HG03565 (cell line): ENCODE data around the gene NUDT15.
A peak's percentile ranks its signal among the peaks of the same experiment; 100 is the strongest.
"Not testable (repeated sequence)": the region's sequence is repeated elsewhere in the genome, so short reads cannot be mapped to it uniquely, and the experiment has no call there.

ENCODE experiments used
- ATAC-seq: cut with Tn5 transposase; IDR thresholded peaks from one replicate; pipeline ENCODE4 v1.9.1; 2021; ENCODE audit warnings: mild to moderate bottlenecking, moderate library complexity; ENCODE audit not compliant: unreplicated experiment

Gene NUDT15

GRCh38 chr13:48037346-48038173 lies at the start of gene NUDT15:
Gene NUDT15, plus strand, starts transcription at chr13:48037726. Its CDS starts 21 bp downstream, at chr13:48037747.
- ATAC-seq, result peak; percentile 87

DNA sequence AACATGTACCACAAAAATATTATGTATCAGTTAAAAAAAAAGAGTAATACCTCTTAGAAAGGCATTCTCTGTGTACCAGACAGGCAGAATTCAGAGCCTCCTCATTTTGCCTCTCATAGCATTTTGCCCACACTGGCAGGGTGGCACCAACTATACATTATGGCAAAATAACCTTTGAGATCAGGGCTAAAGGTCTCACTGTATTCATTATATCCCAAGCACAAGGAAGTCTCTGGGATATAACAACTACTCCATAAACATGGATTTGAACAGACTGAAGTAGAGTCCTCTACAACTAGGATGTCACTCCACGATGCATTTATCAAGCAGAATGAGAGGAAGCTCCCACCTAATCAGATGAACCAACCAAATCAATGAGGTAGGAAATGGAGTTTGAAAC lies 47.1 kb upstream of the NUDT15 start:
- no peak for ATAC-seq

- ATAC-seq, result no peak
Measured at GRCh38 chr13:47990920-47991466, 46.5 kb upstream of the NUDT15 start.

- ATAC-seq, result no peak
Measured at GRCh38 chr13:47991859-47992258, 45.7 kb upstream of the NUDT15 start.

- ATAC-seq, result no peak
Measured at GRCh38 chr13:47997384-47997783, 40.1 kb upstream of the NUDT15 start.

DNA sequence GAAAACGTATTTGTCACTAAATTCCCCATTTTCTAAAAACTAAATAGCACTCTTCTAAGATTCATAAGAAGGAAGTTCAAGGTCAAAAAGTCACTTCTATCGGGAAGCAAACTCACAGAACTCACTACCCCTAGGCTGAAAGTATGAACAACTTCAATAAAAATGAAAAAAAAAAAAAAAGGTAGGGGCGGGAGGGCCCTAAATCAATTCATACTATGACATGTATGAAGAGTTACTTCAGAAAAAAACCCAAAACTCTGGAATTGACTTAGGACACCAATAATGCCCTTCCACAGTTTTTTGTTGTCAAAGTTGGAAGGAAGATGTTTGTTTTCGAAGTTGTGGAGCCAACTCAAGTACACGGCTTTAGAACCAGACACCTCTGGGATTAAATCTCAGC lies 37.6 kb upstream of the NUDT15 start:
- no peak for ATAC-seq

- ATAC-seq, result peak; percentile 5
Measured at GRCh38 chr13:48000559-48001113, 36.9 kb upstream of the NUDT15 start.

DNA sequence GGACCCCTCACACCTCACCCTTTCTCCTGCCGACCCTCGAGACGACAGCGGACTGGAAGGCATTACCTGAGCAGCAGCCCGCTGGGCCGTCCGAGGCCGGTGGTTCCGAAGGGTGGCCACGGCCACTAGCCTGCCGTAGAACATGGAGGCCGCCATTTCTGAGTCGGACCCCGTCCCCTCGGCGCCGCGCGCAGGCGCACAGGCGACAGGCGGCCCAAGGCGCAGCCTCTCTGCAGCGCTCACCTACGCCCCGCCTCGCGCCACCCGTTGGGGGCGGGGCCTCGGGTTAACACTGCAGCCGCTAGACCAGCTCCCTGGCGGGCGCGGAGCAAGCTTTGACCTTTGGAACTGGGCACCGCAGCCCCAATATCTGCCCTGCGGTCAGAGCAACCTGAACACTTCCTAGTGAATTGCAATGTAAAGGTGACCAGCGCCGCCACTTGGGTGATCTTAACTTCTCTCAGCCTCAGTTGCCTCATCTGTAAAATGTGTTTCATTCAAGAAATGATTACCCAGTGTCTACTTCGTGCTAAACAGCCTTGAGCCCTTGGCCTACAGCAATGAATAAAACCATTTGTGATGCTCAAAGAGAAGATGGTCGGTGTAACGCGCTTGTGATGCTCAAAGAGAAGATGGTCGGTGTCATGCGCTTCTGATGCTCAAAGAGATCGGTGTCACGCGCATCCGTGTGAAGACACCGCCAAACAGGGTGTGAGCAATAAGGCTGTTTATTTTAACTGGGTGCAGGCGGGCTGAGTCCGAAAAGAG lies 36.2 kb upstream of the NUDT15 start, which contains the start of gene SUCLA2:
SUCLA2 (minus strand) TSS at position 160 of the 768 bp plus-strand sequence; CDS start at position 156, 4 bp downstream.
- ATAC-seq, result peak; percentile 99

GRCh38 chr13:48001999-48002398 lies 35.5 kb upstream of the NUDT15 start:
- ATAC-seq, result not testable (repeated sequence)

DNA sequence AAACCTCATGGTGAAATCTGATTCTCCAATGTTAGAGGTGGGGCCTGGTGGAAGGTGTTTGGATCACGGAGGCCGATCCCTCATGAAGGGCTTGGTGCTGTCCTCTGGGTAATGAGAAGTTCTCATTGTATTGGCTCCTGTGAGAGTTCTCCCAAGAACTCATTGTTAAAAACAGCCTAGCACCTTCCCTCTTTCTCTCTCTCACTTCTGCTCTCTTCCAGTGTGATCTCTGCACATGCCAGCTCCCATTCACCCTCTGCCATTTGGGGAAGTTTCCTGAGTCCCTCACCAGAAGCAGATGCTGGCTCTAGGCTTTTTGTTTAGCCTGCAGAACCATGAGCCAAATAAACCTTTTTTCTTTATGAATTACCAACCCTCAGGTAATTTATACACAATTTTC lies 33.3 kb upstream of the NUDT15 start:
- ATAC-seq, result no peak

- ATAC-seq, result no peak
Measured at GRCh38 chr13:48006396-48006795, 31.1 kb upstream of the NUDT15 start.

DNA sequence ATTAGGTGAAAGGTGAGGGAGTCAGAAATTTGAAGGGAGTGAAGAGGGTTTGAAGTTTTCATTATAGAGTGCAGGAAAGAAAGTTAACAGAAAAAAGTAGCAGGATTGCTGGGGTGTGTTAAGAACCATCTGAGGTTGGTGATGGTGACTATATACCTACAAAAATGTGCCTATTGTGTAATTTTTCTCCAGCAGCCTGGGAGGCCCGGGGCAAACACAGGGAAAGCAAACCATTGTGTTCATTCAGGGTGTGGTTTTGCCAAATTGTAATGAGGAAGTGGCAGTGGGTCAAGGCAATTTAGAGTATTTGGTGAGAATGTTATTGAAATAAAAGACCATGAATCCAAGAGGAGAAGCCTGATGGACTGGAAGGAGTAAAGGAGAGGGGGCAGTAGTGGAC lies 28.2 kb upstream of the NUDT15 start:
- no peak for ATAC-seq

- ATAC-seq, result no peak
Measured at GRCh38 chr13:48010698-48011097, 26.8 kb upstream of the NUDT15 start.

DNA sequence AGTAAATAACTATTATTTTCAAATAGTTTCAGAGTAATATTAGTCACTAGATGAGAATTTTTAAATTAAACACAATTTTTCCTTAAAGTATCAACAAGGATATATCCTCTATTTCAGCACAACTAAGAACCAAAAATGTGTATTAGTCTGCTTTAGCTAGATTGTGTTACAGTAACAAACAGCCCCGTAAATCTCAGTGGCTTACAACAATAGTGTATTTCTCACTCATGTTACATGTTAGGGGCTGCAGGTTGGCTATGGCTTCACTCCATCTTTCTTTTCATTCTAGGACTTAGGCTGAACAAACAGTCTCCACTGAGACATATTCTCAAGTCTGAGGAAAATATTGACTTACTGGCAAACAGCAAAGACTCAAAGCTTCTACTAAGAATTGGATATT lies 24.9 kb upstream of the NUDT15 start:
- ATAC-seq, result no peak

DNA sequence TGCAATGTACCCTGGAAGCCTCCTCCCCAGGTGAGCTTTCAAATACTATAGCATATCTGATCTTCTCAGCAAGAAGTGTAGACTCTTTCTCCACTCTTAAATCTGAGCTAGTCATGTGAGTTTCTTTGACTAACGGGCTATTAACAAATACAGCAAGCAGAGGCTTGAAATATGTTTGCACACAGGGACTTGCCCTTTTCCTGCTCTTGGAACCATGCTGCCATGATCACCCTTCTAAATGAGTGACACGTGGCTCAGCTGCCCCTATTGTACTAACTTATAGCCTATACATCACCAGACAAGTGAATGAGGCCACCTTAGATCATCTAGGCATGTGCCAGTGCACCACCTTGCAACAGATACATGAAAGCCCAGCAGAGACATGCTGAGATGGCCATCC lies 23.2 kb upstream of the NUDT15 start:
- ATAC-seq, result no peak

GRCh38 chr13:48018637-48019036 lies 18.9 kb upstream of the NUDT15 start:
- ATAC-seq, result no peak

DNA sequence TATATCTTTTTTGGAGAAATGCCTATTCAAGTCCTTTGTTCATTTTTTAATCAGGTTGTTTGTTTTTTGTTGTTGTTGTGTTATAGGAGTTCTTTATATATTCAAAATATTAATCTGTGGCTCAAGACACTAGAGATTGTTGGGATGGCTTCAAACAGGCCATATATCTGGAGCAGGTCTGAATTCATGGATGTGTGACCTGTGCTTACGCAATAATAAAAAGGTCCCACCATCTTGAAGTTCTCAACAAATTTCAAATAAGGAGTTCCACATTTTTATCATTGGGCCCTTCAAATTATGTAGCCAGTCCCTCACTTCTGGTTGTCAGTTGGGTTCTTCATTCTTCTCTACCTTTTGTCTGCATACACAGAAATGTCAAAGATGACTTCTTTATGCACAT lies 17.7 kb upstream of the NUDT15 start:
- ATAC-seq, result no peak

GRCh38 chr13:48028066-48028465 lies 9.5 kb upstream of the NUDT15 start:
- no peak for ATAC-seq

DNA sequence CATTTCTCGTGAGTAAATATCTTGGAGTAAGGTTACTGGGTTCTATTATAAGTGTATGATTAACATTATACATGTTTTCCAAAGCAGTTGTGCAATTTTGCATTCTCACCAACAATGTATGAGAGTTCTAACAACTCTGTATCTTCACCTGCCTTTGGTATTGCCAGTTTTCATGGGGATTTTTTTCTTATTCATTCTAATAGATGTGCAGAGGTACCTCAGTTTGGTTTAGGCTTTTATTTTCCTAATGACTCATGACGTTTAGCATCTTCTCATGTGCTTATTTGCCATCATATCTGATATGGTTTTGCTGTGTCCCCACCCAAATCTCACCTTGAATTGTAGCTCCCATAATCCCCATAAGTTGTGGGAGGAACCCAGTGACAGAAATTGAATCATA lies 7.7 kb upstream of the NUDT15 start:
- ATAC-seq, result no peak

- no peak for ATAC-seq
Measured at GRCh38 chr13:48038761-48039160, 1.2 kb downstream of the NUDT15 start.

DNA sequence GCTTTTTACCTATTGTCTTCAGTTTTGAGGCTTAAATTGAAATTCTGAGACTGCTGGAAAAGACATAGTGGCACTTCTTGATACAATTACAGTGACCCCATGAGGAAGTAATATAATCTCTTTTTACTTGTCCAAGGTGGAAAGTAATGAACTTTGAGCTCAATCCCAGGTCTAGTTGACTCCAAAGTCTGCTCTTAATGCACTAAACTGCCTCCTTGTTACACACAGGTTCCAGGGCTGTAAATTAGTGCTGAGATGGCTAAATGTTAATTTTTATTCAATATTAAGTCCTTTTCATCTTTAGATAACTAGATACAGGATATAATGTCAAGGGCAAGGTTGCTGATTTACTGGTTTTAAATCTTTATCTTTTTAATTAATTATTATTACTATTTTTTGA lies 2.5 kb downstream of the NUDT15 start:
- ATAC-seq, result no peak
